Measurements from ENCODE around the gene ADCY9.
"Not testable (repeated sequence)": the region's sequence is repeated elsewhere in the genome, so short reads cannot be mapped to it uniquely, and the experiment has no call there.

The ADCY9 gene

GRCh38 chr16:4082474-4083044 is 33.7 kb downstream of the ADCY9 start:
- H3K4me3 ChIP-seq (ENCODE audit: low read length): no peak overlapping the region
- DNase-seq (ENCODE audit: low read depth): no peak
- TF ChIP-seq CTCF (IDR thresholded peaks at IDR 0.05; ENCODE audit: insufficient read depth, low read depth, low read length, missing control alignments): no peak

GRCh38 chr16:4081521-4082021 is 34.7 kb downstream of the ADCY9 start:
- TF ChIP-seq CTCF (IDR thresholded peaks at IDR 0.05; ENCODE audit: insufficient read depth, low read depth, low read length, missing control alignments): no peak
- H3K4me3 ChIP-seq (ENCODE audit: low read length): no peak overlapping the region
- no peak for DNase-seq (ENCODE audit: low read depth)

- H3K4me3 ChIP-seq (ENCODE audit: low read length): no peak overlapping the region
- DNase-seq (ENCODE audit: low read depth): no peak
- TF ChIP-seq CTCF (IDR thresholded peaks at IDR 0.05; ENCODE audit: insufficient read depth, low read depth, low read length, missing control alignments): no peak
Measured at GRCh38 chr16:4081047-4081446, 35.2 kb downstream of the ADCY9 start.

GRCh38 chr16:4077174-4077649 is 39.0 kb downstream of the ADCY9 start:
- no peak overlapping the region for H3K4me3 ChIP-seq (ENCODE audit: low read length)
- peak; percentile 14 for DNase-seq (ENCODE audit: low read depth)
- no peak for TF ChIP-seq CTCF (IDR thresholded peaks at IDR 0.05; ENCODE audit: insufficient read depth, low read depth, low read length, missing control alignments)

- no peak for TF ChIP-seq CTCF (IDR thresholded peaks at IDR 0.05; ENCODE audit: insufficient read depth, low read depth, low read length, missing control alignments)
- no peak for DNase-seq (ENCODE audit: low read depth)
- no peak overlapping the region for H3K4me3 ChIP-seq (ENCODE audit: low read length)
Measured at GRCh38 chr16:4075534-4075933, 40.7 kb downstream of the ADCY9 start.

- not testable (repeated sequence) for H3K4me3 ChIP-seq (ENCODE audit: low read length)
- peak; percentile 54 for DNase-seq (ENCODE audit: low read depth)
Measured at GRCh38 chr16:4073150-4073549, 43.1 kb downstream of the ADCY9 start.

- H3K4me3 ChIP-seq (ENCODE audit: low read length): no peak overlapping the region
- TF ChIP-seq CTCF (IDR thresholded peaks at IDR 0.05; ENCODE audit: insufficient read depth, low read depth, low read length, missing control alignments): no peak
- DNase-seq (ENCODE audit: low read depth): no peak
Measured at GRCh38 chr16:4071686-4072561, 44.3 kb downstream of the ADCY9 start.

Data from epithelial cell of esophagus (primary cell).